ENCODE measurements around the gene ORM2.
"Not testable (repeated sequence)": the region's sequence is repeated elsewhere in the genome, so short reads cannot be mapped to it uniquely, and the experiment has no call there.

Gene ORM2

GRCh38 chr9:114332474-114333040 is 2.9 kb downstream of the ORM2 start:
- DNase-seq: not testable (repeated sequence)

GRCh38 chr9:114333718-114334117 is 4.0 kb downstream of the ORM2 start:
- not testable (repeated sequence) for DNase-seq

GRCh38 chr9:114334490-114334889 is 4.8 kb downstream of the ORM2 start:
- no peak for DNase-seq

GRCh38 chr9:114335745-114336144 is 6.1 kb downstream of the ORM2 start:
- no peak for DNase-seq

GRCh38 chr9:114336157-114336556 is 6.5 kb downstream of the ORM2 start:
- no peak for DNase-seq

GRCh38 chr9:114336699-114337395 is 7.2 kb downstream of the ORM2 start:
- no peak for DNase-seq

GRCh38 chr9:114338187-114338586 is 8.5 kb downstream of the ORM2 start:
- DNase-seq: no peak

- DNase-seq: peak; percentile 50
Measured at GRCh38 chr9:114339130-114339908, 9.7 kb downstream of the ORM2 start.

GRCh38 chr9:114341152-114341830 is 11.6 kb downstream of the ORM2 start:
- no peak for DNase-seq

GRCh38 chr9:114341991-114342390 is 12.3 kb downstream of the ORM2 start:
- DNase-seq: no peak

GRCh38 chr9:114342755-114343440 is 13.2 kb downstream of the ORM2 start:
- DNase-seq: no peak

GRCh38 chr9:114343471-114344187 is 14.0 kb downstream of the ORM2 start:
- no peak for DNase-seq

GRCh38 chr9:114344188-114344566 is 14.5 kb downstream of the ORM2 start:
- no peak for DNase-seq

GRCh38 chr9:114344692-114345091 is 15.0 kb downstream of the ORM2 start:
- DNase-seq: no peak

GRCh38 chr9:114345493-114346065 is 15.9 kb downstream of the ORM2 start:
- no peak for DNase-seq

GRCh38 chr9:114346146-114346545 is 16.5 kb downstream of the ORM2 start:
- DNase-seq: no peak

GRCh38 chr9:114347675-114348074 is 18.0 kb downstream of the ORM2 start:
- no peak for DNase-seq

GRCh38 chr9:114348261-114348905 is 18.7 kb downstream of the ORM2 start:
- no peak for DNase-seq

- DNase-seq: peak; percentile 38
Measured at GRCh38 chr9:114348906-114349482, 19.3 kb downstream of the ORM2 start.

- DNase-seq: no peak
Measured at GRCh38 chr9:114349713-114350480, 20.2 kb downstream of the ORM2 start.

All from activated CD4-positive, alpha-beta T cell treated with anti-CD3 and anti-CD28 coated beads, Interleukin-2, amount 50 U/mL, for 1 hour (primary cell).